Suprapubic skin (tissue), 4 donors: Measurements from ENCODE around the gene RAP1GDS1. TPM values are rescaled to one million over a fixed set of nuclear protein-coding genes. Genes with fewer than 3 reads are reported as not detected.
"Not testable (repeated sequence)": the region's sequence is repeated elsewhere in the genome, so short reads cannot be mapped to it uniquely, and the experiment has no call there.

ENCODE experiments used
- DNase-seq, 2 donors: peaks; one replicate each; pipeline ENCODE4 v3.0.0-alpha.2; 2019; ENCODE audit warnings: low spot score in 2 of 2
- H3K27ac ChIP-seq: fragments of 200-600 bp; sonication (generic); one replicate; pipeline ENCODE4 v1.5.1; 2019
- H3K27me3 ChIP-seq: fragments of 200-600 bp; sonication (generic); one replicate; pipeline ENCODE4 v1.5.1; 2019
- H3K36me3 ChIP-seq: fragments of 200-600 bp; sonication (generic); one replicate; pipeline ENCODE4 v1.5.1; 2019
- H3K4me1 ChIP-seq: fragments of 200-600 bp; sonication (generic); one replicate; pipeline ENCODE4 v1.5.1; 2019
- H3K4me3 ChIP-seq: fragments of 200-600 bp; sonication (generic); one replicate; pipeline ENCODE4 v1.5.1; 2019; ENCODE audit warnings: mild to moderate bottlenecking
- H3K9me3 ChIP-seq: fragments of 200-600 bp; sonication (generic); one replicate; pipeline ENCODE4 v1.5.1; 2019
- EP300 ChIP-seq: sonication (generic); formaldehyde crosslinking; IDR thresholded peaks from one replicate; pipeline ENCODE4 v1.6.1; 2017; ENCODE audit warnings: antibody characterized with exemption
- POLR2A ChIP-seq, 2 donors: fragments of 450-650 bp; IDR thresholded peaks; one replicate each; pipeline ENCODE4 v1.6.1; 2017; ENCODE audit warnings: antibody characterized with exemption in 2 of 2, mild to moderate bottlenecking in 2 of 2, moderate library complexity in 2 of 2
- POLR2AphosphoS5 ChIP-seq, 3 donors: sonication (generic); formaldehyde crosslinking; IDR thresholded peaks; one replicate each; pipeline ENCODE4 v1.6.1; 2017; ENCODE audit warnings: antibody characterized with exemption in 3 of 3
- WGBS: methylation state at CpG from one replicate; pipeline ENCODE4 v1.1.5; 2018; 5-methylcytosine and 5-hydroxymethylcytosine counted together
- total RNA-seq, 4 donors: library from RNA; depleted of rRNA; stranded (reverse); fragments of >200 nt; gene quantifications; one replicate each; pipeline ENCODE4 v1.1.0, GENCODE V29; 2016
- TF ChIP-seq, protein P1 (sequence below), 2 donors: fragments of 200-600 bp in 1 of 2; fragments of 450-650 bp in 1 of 2; sonication (generic) in 1 of 2; IDR thresholded peaks; one replicate each; pipeline ENCODE4 v1.5.1; 2016 to 2019; ENCODE audit warnings: antibody characterized with exemption in 2 of 2, mild to moderate bottlenecking in 1 of 2, moderate library complexity in 1 of 2

The RAP1GDS1 gene
- total RNA-seq, 4 donors from 2014 or later, result 17.8 to 28.6 (median 27.1) TPM

DNA sequence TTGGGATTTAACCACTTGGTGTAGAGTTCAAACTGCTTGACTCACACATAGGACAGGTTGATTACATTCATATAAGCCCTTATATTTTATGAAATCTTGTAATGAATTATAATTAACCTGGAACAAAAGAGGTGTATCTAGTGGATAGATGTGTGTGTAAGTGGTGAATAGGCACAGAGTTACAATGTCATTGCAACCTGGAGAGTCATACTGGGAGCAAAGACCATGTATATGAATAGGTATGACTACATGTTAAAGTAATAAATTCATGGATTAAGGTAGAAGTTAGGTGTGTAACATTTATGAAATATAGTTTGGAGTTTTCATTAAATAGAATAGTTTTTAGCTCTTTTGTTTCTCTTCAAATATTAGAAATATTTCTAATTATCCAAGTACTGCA, 26.1 kb downstream of the RAP1GDS1 start:
- H3K4me1 ChIP-seq, result no peaks in the 10 kb centered on the region
- DNase-seq, result no peak
- no peaks in the 10 kb centered on the region for H3K9me3 ChIP-seq
- no peaks in the 10 kb centered on the region for H3K27me3 ChIP-seq
- no peak overlapping the region for H3K27ac ChIP-seq
- no peak for TF ChIP-seq POLR2AphosphoS5 (IDR thresholded peaks at IDR 0.05)
- no peak for TF ChIP-seq POLR2A (IDR thresholded peaks at IDR 0.05)
- no peak for TF ChIP-seq EP300
- TF ChIP-seq, protein P1, sequence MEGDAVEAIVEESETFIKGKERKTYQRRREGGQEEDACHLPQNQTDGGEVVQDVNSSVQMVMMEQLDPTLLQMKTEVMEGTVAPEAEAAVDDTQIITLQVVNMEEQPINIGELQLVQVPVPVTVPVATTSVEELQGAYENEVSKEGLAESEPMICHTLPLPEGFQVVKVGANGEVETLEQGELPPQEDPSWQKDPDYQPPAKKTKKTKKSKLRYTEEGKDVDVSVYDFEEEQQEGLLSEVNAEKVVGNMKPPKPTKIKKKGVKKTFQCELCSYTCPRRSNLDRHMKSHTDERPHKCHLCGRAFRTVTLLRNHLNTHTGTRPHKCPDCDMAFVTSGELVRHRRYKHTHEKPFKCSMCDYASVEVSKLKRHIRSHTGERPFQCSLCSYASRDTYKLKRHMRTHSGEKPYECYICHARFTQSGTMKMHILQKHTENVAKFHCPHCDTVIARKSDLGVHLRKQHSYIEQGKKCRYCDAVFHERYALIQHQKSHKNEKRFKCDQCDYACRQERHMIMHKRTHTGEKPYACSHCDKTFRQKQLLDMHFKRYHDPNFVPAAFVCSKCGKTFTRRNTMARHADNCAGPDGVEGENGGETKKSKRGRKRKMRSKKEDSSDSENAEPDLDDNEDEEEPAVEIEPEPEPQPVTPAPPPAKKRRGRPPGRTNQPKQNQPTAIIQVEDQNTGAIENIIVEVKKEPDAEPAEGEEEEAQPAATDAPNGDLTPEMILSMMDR (IDR thresholded peaks at IDR 0.05), result no peak
- no peak overlapping the region for H3K4me3 ChIP-seq
- H3K36me3 ChIP-seq, result no peaks in the 10 kb centered on the region

DNA sequence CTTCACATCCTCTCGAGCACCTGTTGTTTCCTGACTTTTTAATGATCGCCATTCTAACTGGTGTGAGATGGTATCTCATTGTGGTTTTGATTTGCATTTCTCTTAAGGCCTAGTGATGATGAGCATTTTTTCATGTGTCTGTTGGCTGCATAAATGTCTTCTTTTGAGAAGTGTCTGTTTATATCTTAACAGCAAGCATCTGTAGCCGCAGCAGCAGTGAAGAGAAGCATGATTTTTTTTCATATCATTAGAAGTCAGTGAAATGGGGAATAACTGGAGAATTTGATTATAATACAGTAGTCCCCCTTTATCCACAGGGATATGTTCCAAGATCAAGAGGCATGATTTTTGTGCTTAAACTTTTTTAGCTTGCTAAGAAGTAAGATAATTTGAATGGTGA, 27.5 kb downstream of the RAP1GDS1 start:
- not testable (repeated sequence) for H3K9me3 ChIP-seq, H3K4me1 ChIP-seq, H3K27me3 ChIP-seq, H3K4me3 ChIP-seq, H3K27ac ChIP-seq, DNase-seq, H3K36me3 ChIP-seq
- WGBS, result 90% methylated on average over 3 of the region's 3 CpGs

DNA sequence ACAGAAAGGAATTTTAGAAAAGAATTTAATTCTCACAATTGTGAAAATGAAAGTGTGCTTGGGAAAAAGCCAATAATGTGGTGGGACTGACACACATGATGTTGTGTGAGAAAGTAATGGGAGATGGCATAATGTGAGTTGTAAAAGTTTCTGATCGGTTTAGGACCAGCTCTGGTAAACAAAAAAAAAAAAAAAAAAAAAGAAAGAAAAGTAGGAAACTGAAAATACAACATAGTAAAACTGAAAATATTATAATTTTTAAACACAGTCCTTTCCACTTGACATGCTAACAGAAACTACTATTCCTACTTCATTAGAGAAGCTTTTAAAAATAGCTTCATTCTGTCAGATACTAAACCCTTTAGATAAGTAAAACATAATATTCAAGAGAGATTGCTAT, 28.2 kb downstream of the RAP1GDS1 start:
- Histone ChIP-seq H3K4me3 (no peak overlapping the region), H3K4me1 (no peaks in the 10 kb centered on the region), H3K27ac (no peak overlapping the region), H3K9me3 (no peaks in the 10 kb centered on the region), H3K36me3 (no peaks in the 10 kb centered on the region), H3K27me3 (no peaks in the 10 kb centered on the region)
- no peak for DNase-seq
- 84% methylated on average over 1 of the region's 1 CpG for WGBS
- TF ChIP-seq EP300 (no peak), POLR2A (IDR thresholded peaks at IDR 0.05) (no peak), POLR2AphosphoS5 (IDR thresholded peaks at IDR 0.05) (no peak)
- TF ChIP-seq, protein P1 (IDR thresholded peaks at IDR 0.05), result no peak

DNA sequence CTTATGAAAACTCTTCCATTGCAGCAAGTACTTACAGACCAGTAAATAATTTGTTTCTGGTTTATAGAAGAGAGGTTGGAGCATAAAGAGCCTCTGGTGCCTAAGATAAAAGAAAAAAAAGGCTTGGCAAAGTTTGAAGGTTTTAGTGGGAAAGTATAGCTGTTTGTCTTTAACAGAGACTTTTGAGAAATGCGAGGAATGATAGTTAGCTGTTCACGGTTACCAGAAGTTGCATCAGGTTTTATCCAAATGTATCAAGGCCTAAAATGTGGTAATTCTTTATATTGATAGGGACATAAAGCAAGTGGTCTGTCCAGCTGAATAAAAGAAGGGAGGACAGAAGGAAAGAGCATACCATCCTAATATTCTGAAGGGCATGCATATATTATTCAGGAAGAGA, 29.3 kb downstream of the RAP1GDS1 start:
- H3K27me3 ChIP-seq, result no peaks in the 10 kb centered on the region
- H3K36me3 ChIP-seq, result no peaks in the 10 kb centered on the region
- no peak for DNase-seq
- TF ChIP-seq, protein P1 (IDR thresholded peaks at IDR 0.05), result no peak
- TF ChIP-seq POLR2AphosphoS5 (IDR thresholded peaks at IDR 0.05), result no peak
- TF ChIP-seq POLR2A (IDR thresholded peaks at IDR 0.05), result no peak
- TF ChIP-seq EP300, result no peak
- WGBS, result 80% methylated on average over 2 of the region's 2 CpGs
- H3K27ac ChIP-seq, result no peak overlapping the region
- H3K4me3 ChIP-seq, result no peak overlapping the region
- H3K9me3 ChIP-seq, result no peaks in the 10 kb centered on the region
- no peaks in the 10 kb centered on the region for H3K4me1 ChIP-seq

DNA sequence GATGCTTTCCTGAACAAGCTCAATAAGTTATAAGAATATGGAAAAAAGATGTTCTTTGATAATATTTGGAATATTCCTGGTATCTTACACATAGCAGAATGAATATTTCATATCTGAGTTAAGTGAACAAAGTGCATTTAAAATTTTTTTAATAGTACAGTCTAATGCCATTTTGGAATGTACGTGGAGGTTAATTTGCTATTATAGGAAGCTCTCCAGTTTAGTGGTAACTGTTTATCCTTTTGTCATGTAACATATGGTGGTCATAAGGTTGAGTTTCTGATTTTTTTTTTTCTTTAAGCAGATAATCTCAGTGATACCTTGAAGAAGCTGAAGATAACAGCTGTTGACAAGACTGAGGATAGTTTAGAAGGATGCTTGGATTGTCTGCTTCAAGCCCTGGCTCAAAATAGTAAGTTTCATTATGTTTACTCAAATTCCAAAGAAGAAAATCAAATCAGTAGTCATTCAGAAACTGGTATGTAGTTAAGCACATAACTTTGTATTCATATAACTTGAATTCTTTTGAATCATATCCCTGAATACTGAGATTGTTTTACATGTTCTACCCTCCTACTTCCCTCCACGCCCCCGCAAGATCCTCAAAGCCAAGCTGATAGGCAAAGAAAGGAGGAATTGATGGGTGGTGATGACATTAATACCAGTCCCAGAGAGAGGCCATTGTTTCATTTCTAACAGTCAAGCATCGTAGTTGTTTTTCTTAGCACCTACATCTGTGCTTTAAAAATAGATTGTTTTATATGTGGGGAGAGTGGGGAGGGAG, 32.1 kb downstream of the RAP1GDS1 start:
- H3K27me3 ChIP-seq, result no peaks in the 10 kb centered on the region
- no peaks in the 10 kb centered on the region for H3K9me3 ChIP-seq
- no peak for TF ChIP-seq POLR2A (IDR thresholded peaks at IDR 0.05)
- TF ChIP-seq, protein P1 (IDR thresholded peaks at IDR 0.05), result no peak
- TF ChIP-seq EP300, result no peak
- TF ChIP-seq POLR2AphosphoS5 (IDR thresholded peaks at IDR 0.05), result no peak
- 80% methylated on average over 4 of the region's 4 CpGs for WGBS
- no peak for DNase-seq
- H3K36me3 ChIP-seq, result no peaks in the 10 kb centered on the region
- no peaks in the 10 kb centered on the region for H3K4me1 ChIP-seq
- H3K4me3 ChIP-seq, result no peak overlapping the region
- no peak overlapping the region for H3K27ac ChIP-seq

DNA sequence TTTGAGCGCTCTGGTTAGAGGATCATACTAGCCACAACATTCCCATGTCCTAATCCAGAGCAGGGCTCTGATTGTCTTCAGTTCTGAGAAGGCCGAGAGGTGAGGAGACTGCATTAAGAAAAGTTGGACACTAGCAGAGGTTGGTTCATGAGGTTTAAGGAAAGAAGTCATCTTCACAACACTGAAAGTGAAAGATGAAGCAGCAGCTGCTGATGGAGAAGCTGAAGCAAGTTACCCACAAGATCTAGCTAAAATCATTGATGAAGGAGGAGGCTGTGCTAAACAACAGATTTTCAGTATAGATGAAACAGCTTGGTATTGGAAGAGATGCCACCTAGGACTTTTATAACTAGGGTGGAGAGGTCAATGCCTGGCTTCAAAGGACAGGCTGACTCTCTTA, 36.8 kb downstream of the RAP1GDS1 start:
- WGBS, result 100% methylated on average over 2 of the region's 2 CpGs

More for the DNA sequence above, 36.8 kb downstream of the RAP1GDS1 start:
- Histone ChIP-seq H3K4me1 (no peaks in the 10 kb centered on the region), H3K36me3 (no peaks in the 10 kb centered on the region), H3K27ac (no peak overlapping the region), H3K27me3 (no peaks in the 10 kb centered on the region), H3K9me3 (peaks cover 7% of the 10 kb centered on the region), H3K4me3 (no peak overlapping the region)
- TF ChIP-seq, protein P1 (IDR thresholded peaks at IDR 0.05), result no peak
- no peak for TF ChIP-seq EP300
- no peak for TF ChIP-seq POLR2A (IDR thresholded peaks at IDR 0.05)
- no peak for TF ChIP-seq POLR2AphosphoS5 (IDR thresholded peaks at IDR 0.05)
- DNase-seq, result no peak
